Measurements from ENCODE around the gene ARHGEF3.

DNA sequence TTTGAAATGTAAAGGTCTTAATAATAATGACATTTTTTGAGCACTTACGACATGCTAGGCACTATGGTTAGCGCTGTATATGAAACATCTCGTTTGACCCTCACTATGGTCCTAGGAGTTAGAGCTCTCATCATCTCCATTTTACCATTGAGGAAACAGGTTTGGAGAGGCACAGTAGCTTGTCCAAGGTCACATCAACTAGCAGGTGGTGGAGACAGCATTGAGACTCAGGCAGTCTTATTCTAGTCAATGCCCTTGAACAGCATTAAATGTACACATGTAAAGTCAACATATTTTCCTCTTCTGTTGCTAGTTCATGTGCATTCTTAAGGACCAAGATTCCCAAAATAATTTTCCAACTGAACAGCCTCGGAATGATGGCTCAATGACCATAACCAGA, 4.8 kb downstream of the ARHGEF3 start:
- TF ChIP-seq, protein P1, sequence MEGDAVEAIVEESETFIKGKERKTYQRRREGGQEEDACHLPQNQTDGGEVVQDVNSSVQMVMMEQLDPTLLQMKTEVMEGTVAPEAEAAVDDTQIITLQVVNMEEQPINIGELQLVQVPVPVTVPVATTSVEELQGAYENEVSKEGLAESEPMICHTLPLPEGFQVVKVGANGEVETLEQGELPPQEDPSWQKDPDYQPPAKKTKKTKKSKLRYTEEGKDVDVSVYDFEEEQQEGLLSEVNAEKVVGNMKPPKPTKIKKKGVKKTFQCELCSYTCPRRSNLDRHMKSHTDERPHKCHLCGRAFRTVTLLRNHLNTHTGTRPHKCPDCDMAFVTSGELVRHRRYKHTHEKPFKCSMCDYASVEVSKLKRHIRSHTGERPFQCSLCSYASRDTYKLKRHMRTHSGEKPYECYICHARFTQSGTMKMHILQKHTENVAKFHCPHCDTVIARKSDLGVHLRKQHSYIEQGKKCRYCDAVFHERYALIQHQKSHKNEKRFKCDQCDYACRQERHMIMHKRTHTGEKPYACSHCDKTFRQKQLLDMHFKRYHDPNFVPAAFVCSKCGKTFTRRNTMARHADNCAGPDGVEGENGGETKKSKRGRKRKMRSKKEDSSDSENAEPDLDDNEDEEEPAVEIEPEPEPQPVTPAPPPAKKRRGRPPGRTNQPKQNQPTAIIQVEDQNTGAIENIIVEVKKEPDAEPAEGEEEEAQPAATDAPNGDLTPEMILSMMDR (IDR thresholded peaks at IDR 0.05), result no peak
- no peak for TF ChIP-seq EP300 (IDR thresholded peaks at IDR 0.05)
- no peak for TF ChIP-seq POLR2A (IDR thresholded peaks at IDR 0.05)
